Effector CD4-positive, alpha-beta T cell (primary cell): ENCODE results near the gene BMI1.

ENCODE experiments used
- DNase-seq: peaks from one replicate; pipeline ENCODE4 v3.0.0-alpha.2; 2020

BMI1 gene

DNA sequence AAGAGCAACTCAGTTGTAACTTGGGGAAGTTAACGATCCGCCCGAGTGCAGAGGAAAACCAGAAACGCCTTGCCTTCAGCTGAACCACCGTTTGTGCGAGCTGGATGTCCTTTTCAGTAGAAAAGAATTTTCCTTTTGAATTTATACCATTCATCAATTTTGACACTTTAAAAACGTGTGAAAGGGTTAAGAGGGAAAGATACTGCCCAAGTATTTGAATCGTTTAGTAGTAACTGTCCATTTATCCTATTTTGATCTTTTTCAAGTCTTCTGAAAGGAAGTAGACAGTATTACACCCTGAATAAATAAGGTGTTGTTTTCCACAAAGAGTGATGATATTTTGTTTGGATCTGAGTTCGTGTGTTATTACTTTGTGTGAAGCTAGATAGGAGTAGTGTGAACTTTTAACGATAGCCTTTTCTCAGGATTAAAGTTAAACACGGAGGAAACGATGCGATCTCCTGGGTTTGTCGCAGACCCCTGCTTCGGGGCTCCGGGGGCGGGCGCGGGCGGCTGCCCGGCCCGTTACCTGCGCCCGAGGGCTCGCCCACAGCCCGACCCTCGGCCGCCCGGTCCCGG lies 830 bp upstream of the BMI1 start:
- no peak for DNase-seq

- DNase-seq, result peak; percentile 49
These were observed 441 bp downstream of the BMI1 start for GRCh38 chr10:22321156-22321923.

- DNase-seq, result no peak
These were observed 1.2 kb downstream of the BMI1 start for GRCh38 chr10:22321924-22322640.

- no peak for DNase-seq
These were observed 1.8 kb downstream of the BMI1 start for GRCh38 chr10:22322641-22323160.

GRCh38 chr10:22323538-22324305 lies 2.8 kb downstream of the BMI1 start:
- DNase-seq, result no peak

DNA sequence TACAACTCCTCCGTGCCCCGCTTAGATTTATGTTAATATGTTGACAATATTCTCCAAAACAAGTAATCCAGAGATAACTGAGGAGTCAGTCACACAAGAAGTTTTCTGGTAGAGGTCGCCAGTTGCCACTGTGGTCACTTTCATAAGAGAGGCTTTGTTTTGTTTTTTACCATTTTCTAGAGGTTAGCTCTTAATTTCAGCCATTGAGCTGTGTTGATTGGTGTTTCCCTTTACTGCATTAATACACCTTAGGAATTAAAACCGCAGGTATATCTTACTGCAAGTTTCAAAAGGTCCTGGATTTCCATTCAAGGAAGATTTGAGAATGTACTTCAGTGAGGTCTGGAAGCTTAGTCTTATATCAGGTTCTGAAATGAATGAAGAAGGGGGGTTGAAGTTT lies 3.5 kb downstream of the BMI1 start:
- no peak for DNase-seq

- no peak for DNase-seq
These were observed 4.0 kb downstream of the BMI1 start for GRCh38 chr10:22324893-22325271.

- peak; percentile 73 for DNase-seq
These were observed 4.6 kb downstream of the BMI1 start for GRCh38 chr10:22325272-22326144.

GRCh38 chr10:22326145-22326702 lies 5.3 kb downstream of the BMI1 start:
- DNase-seq, result no peak

DNA sequence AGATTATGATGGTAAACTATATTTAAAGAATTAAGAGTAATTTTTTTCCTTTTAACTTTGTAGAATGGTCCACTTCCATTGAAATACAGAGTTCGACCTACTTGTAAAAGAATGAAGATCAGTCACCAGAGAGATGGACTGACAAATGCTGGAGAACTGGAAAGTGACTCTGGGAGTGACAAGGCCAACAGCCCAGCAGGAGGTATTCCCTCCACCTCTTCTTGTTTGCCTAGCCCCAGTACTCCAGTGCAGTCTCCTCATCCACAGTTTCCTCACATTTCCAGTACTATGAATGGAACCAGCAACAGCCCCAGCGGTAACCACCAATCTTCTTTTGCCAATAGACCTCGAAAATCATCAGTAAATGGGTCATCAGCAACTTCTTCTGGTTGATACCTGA lies 8.3 kb downstream of the BMI1 start:
- no peak for DNase-seq

GRCh38 chr10:22332116-22332692 lies 11.3 kb downstream of the BMI1 start:
- DNase-seq, result no peak

- DNase-seq, result no peak
These were observed 12.5 kb downstream of the BMI1 start for GRCh38 chr10:22333167-22333974.

DNA sequence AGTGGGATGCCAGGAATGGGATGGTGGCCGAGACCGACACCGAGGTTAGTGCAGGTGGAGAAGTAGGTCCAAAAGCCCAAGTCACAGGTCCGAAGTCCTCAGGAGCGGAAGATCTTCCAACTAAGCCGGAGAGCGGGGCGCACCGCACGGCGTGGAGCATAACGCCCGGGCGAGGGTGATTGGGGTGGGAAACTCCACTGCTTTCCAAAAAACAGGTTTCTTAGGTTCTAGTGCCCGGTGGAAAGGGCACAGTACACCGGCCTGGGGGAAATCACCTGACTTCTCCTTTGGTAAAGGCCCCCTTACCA lies 13.0 kb downstream of the BMI1 start:
- DNase-seq, result no peak

DNA sequence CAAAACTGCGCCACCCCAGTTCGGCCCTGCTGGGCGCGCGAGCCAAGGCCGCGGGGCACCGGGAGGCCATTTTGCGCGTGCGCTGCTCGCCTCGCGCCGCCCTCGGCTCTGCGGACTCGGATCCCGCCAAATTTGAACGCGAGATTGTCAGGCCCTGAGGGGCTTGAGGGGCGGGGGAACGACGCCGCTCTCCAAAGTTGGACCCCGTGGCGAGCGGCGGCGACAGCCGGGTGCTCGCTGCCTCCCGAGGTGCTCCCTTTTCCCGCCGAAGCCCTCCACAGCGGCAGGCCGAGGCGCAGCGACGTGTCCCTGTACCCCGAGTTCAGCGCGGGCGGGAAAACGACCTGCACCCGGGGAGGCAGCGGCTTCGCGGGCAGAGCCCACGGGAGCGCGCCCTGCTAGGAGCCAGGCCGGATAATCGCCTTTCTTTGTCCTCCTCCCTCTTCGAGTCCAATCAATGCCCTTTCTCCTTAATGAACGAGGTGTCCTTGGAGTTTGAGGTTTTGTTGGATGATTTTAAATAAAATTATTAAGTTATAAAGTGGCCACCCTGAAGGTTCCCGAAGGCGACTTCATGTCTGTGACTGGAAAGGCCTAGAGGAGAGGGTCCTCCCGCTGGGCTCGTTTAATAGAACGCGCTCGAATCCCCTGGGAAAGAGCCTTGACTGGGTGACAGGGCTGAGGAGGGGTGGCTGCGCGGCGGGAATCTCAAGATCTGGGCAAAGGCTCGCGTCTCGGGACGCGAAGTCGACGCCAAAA lies 13.7 kb downstream of the BMI1 start:
- DNase-seq, result no peak

GRCh38 chr10:22335173-22335933 lies 14.5 kb downstream of the BMI1 start:
- DNase-seq, result peak; percentile 66

DNA sequence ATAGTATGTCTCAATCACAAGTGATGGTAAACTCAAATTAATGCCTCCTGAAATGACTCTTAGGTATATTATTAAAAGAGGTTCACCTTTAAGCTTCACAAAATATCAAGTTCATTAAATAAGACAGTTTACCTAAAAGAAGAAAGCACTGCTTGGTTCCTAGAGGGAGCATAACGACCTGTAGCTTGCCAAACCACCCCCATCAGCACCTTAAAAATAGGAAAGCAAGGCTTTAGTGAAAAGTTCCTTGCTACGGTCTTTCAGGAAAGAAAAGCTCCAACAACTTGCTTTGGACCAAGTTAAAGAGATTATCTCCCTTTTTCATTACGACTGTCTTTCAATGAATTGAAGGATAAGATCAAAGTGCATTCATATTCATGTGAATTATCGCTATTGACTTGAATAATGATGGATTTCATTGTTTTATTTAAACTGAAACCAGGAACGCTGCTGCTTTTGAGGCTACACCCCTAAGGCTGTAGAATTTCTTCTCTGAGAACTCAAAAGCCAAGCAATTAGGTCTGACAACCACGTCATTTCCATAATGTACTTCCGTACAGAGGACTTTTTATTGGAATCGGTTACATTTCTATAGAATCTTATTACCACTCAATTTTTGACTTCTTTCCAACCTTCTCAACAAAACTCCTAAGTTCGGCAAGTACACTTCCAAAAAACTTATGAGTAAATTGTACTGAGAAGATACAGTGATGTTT lies 17.4 kb downstream of the BMI1 start:
- DNase-seq, result no peak

- no peak for DNase-seq
These were observed 18.0 kb downstream of the BMI1 start for GRCh38 chr10:22338931-22339330.

DNA sequence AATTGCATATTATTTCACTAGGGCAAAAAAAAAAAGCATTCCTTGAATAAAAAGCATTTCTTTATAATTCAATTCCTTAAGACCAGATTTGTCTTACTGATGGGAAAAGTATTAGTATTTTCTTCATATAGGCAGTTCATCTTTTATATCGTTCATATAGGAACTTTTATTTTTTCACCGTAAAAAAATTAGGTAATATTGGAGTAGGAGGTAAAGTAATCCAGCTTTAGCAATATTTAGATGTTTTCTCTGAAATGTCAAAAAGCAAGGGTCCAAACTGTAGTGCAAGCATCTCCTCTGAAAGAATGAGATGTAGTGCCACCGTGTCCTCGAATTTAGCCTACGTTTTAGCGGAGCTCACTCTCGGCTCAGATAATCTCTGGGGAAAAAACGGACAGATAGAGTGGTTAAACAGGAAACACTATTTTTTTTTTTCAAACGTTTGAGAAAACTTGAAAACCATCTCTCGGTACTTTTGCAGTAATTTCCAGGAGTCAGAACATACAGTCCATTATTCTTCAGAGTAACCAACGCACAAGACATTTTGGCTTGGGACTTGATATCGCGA lies 18.9 kb downstream of the BMI1 start:
- no peak for DNase-seq
